IMR-90 (cell line): ENCODE measurements around the gene STK25.

Experiments used
- MAFK ChIP-seq: IDR thresholded peaks from 2 replicates; pipeline ENCODE4 v1.6.1; 2012; ENCODE audit warnings: low read depth, low read length, improper control_type of control experiment
- TF ChIP-seq, protein P1 (sequence below): conservative IDR thresholded peaks from 2 replicates; pipeline ENCODE4 v1.5.1; 2012; ENCODE audit warnings: mild to moderate bottlenecking, low read depth, low read length, improper control_type of control experiment

DNA sequence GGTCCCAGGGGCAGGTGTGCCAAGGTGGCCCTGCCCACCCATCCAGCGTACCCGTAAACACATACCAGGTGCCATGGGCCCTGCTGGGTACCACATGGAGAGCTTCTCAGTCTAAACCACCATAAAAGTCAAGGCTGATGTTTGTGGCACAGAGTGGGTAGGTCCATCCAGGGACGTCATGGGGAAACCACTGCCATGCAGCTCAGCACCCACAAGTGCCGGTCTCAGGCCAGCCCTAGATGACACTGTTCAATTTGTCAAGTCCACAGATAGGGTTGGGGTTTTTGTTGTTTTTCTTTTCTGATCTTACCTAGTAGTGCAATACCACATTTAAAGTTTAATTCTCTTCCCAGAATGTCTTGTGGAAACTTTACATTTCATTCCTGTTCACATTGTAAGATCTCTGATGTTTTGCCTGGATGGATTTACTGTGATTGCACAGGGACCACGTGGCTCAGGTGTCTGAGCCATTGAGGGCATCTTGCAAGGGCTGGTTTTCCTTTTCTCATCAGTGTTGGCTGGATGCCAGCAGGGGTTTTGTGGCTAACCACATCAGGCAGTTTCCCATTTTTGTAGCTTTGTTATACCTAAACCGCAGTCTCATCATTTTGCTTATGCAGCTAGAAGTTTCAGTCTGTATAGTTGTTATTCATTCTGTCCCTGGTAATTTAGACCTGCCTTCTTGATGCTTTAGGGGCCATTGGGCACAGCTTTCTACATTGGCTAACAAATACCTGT lies 64.7 kb downstream of the STK25 start:
- TF ChIP-seq, protein P1, sequence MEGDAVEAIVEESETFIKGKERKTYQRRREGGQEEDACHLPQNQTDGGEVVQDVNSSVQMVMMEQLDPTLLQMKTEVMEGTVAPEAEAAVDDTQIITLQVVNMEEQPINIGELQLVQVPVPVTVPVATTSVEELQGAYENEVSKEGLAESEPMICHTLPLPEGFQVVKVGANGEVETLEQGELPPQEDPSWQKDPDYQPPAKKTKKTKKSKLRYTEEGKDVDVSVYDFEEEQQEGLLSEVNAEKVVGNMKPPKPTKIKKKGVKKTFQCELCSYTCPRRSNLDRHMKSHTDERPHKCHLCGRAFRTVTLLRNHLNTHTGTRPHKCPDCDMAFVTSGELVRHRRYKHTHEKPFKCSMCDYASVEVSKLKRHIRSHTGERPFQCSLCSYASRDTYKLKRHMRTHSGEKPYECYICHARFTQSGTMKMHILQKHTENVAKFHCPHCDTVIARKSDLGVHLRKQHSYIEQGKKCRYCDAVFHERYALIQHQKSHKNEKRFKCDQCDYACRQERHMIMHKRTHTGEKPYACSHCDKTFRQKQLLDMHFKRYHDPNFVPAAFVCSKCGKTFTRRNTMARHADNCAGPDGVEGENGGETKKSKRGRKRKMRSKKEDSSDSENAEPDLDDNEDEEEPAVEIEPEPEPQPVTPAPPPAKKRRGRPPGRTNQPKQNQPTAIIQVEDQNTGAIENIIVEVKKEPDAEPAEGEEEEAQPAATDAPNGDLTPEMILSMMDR: no peak
- TF ChIP-seq MAFK: 0 out of 2 replicates have a peak, but pooled peaks have one; percentile 38
